ENCODE measurements around the gene ZNF774. TPM values are rescaled to one million over a fixed set of nuclear protein-coding genes. Genes with fewer than 3 reads are reported as not detected.
A peak's percentile ranks its signal among the peaks of the same experiment; 100 is the strongest.

Gene ZNF774
- total and polyA plus RNA-seq, 2 of the 13 experiments (the other 11 are each of a cell fraction or from before 2014, with no cell fraction given): 0.59 to 1.4 TPM

DNA sequence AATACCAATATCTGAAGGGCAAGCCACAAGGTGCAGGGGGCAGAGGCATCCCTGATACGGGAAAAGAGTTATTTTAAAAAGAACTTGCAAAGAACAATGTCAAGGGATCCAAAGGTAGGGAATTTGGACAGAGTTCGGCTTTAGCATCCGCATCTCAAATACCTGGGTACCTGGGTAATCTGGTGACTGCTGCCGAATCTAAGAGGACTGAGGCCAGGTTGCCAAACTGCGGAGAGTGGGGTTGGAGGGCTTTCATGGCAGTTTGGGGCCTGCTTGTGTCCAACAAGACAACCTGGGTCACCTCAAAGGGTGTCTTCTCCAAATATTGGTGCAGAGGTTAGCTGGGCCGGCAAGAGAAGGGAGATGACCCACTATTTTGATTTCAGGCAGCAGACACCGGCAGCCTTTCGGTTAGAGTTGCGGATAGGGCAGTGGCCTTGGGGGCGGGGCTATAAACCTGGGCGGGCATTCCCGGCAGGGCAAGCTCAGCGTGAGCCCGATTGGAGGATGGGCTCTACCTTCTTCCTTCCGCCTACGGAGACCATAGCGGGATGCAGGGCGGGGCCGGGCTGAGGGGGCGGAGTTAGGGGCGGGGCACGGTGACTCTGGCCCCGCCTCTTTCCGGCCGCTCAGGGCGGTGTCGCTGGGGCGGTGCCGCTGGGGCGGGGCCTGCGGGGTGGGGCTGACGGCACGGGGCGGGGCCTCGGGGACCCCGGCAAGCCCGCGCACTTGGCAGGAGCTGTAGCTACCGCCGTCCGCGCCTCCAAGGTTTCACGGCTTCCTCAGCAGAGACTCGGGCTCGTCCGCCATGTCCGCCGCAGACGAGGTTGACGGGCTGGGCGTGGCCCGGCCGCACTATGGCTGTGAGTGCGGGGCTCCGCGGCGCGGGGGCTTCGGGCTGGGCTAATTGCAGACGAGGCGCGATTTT is 35.7 kb downstream of the ZNF774 start, which contains the start of gene IQGAP1 (continued):
- TF ChIP-seq KDM5B (CRISPR knock-in tag; IDR thresholded peaks at IDR 0.05; ENCODE audit: borderline replicate concordance): peak; percentile 35; the same call in 1 of the 2 replicates
- TF ChIP-seq ZFP36L1 (CRISPR knock-in tag; IDR thresholded peaks at IDR 0.05): no peak
- TF ChIP-seq ZNF430 (CRISPR knock-in tag; IDR thresholded peaks at IDR 0.05): 0 out of 2 replicates have a peak, but pooled peaks have one; percentile 24
- TF ChIP-seq, protein P1, sequence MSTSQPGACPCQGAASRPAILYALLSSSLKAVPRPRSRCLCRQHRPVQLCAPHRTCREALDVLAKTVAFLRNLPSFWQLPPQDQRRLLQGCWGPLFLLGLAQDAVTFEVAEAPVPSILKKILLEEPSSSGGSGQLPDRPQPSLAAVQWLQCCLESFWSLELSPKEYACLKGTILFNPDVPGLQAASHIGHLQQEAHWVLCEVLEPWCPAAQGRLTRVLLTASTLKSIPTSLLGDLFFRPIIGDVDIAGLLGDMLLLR (CRISPR knock-in tag; IDR thresholded peaks at IDR 0.05): no peak
- no peak for TF ChIP-seq EP300 (IDR thresholded peaks at IDR 0.05; ENCODE audit: low read depth in 2 of 2, low read length in 2 of 2)
- TF ChIP-seq EP300 (CRISPR knock-in tag; IDR thresholded peaks at IDR 0.05; ENCODE audit: borderline replicate concordance): 0 out of 2 replicates have a peak, but pooled peaks have one; percentile 16
- TF ChIP-seq SP4 (CRISPR knock-in tag; IDR thresholded peaks at IDR 0.05): peak; percentile 87
- 0 out of 2 replicates have a peak, but pooled peaks have one; percentile 58 for TF ChIP-seq SIN3A (IDR thresholded peaks at IDR 0.05; ENCODE audit: borderline replicate concordance, low read depth, low read length)
- no peak for TF ChIP-seq RAD21 (CRISPR knock-in tag; IDR thresholded peaks at IDR 0.05)
- TF ChIP-seq POLR2A (IDR thresholded peaks at IDR 0.05; ENCODE audit: insufficient read depth in 1 of 2, low read depth in 2 of 2, low read length in 2 of 2): peak; percentile 71 to 78
- TF ChIP-seq MYC (CRISPR knock-in tag; IDR thresholded peaks at IDR 0.05; ENCODE audit: borderline replicate concordance): peak; percentile 24; the same call in 1 of the 2 replicates
- TF ChIP-seq TAF1 (CRISPR knock-in tag; IDR thresholded peaks at IDR 0.05): peak; percentile 70
- TF ChIP-seq, protein P2, sequence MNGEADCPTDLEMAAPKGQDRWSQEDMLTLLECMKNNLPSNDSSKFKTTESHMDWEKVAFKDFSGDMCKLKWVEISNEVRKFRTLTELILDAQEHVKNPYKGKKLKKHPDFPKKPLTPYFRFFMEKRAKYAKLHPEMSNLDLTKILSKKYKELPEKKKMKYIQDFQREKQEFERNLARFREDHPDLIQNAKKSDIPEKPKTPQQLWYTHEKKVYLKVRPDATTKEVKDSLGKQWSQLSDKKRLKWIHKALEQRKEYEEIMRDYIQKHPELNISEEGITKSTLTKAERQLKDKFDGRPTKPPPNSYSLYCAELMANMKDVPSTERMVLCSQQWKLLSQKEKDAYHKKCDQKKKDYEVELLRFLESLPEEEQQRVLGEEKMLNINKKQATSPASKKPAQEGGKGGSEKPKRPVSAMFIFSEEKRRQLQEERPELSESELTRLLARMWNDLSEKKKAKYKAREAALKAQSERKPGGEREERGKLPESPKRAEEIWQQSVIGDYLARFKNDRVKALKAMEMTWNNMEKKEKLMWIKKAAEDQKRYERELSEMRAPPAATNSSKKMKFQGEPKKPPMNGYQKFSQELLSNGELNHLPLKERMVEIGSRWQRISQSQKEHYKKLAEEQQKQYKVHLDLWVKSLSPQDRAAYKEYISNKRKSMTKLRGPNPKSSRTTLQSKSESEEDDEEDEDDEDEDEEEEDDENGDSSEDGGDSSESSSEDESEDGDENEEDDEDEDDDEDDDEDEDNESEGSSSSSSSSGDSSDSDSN (CRISPR knock-in tag; IDR thresholded peaks at IDR 0.05): peak; percentile 52; the same call in 1 of the 2 replicates
- peak; percentile 65 for TF ChIP-seq POLR2AphosphoS5 (IDR thresholded peaks at IDR 0.05; ENCODE audit: low read depth, low read length)
- TF ChIP-seq GABPA (IDR thresholded peaks at IDR 0.05; ENCODE audit: low read depth, low read length): peak; percentile 39
- peak; percentile 70; the same call in 1 of the 2 replicates for TF ChIP-seq GABPA (CRISPR knock-in tag; IDR thresholded peaks at IDR 0.05; ENCODE audit: low read depth)
- TF ChIP-seq ZFY (CRISPR knock-in tag; IDR thresholded peaks at IDR 0.05): peak; percentile 37; the same call in 1 of the 2 replicates
- TF ChIP-seq GABPB1 (CRISPR knock-in tag; IDR thresholded peaks at IDR 0.05): peak; percentile 61
- TF ChIP-seq HDAC1 (CRISPR knock-in tag; IDR thresholded peaks at IDR 0.05): peak; percentile 60
- TF ChIP-seq, protein P3, sequence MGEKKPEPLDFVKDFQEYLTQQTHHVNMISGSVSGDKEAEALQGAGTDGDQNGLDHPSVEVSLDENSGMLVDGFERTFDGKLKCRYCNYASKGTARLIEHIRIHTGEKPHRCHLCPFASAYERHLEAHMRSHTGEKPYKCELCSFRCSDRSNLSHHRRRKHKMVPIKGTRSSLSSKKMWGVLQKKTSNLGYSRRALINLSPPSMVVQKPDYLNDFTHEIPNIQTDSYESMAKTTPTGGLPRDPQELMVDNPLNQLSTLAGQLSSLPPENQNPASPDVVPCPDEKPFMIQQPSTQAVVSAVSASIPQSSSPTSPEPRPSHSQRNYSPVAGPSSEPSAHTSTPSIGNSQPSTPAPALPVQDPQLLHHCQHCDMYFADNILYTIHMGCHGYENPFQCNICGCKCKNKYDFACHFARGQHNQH (CRISPR knock-in tag; IDR thresholded peaks at IDR 0.05): 0 out of 2 replicates have a peak, but pooled peaks have one; percentile 9
- TF ChIP-seq SAP130 (CRISPR knock-in tag; IDR thresholded peaks at IDR 0.05; ENCODE audit: low read depth): peak; percentile 52
- no peak; the same call in 1 of the 2 replicates for TF ChIP-seq DMAP1 (CRISPR knock-in tag; IDR thresholded peaks at IDR 0.05)
- 0 out of 2 replicates have a peak, but pooled peaks have one; percentile 46 for TF ChIP-seq ZNF563 (CRISPR knock-in tag; IDR thresholded peaks at IDR 0.05)
- no peak for TF ChIP-seq RCOR2 (CRISPR knock-in tag; IDR thresholded peaks at IDR 0.05)
- TF ChIP-seq, protein P4, sequence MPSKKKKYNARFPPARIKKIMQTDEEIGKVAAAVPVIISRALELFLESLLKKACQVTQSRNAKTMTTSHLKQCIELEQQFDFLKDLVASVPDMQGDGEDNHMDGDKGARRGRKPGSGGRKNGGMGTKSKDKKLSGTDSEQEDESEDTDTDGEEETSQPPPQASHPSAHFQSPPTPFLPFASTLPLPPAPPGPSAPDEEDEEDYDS (CRISPR knock-in tag; IDR thresholded peaks at IDR 0.05): peak; percentile 64; the same call in 1 of the 2 replicates
- TF ChIP-seq ZNF441 (CRISPR knock-in tag; IDR thresholded peaks at IDR 0.05; ENCODE audit: borderline replicate concordance): no peak
- TF ChIP-seq ZFX (CRISPR knock-in tag; IDR thresholded peaks at IDR 0.05; ENCODE audit: low read depth): peak; percentile 57; the same call in 1 of the 2 replicates
- 0 out of 2 replicates have a peak, but pooled peaks have one; percentile 34 for TF ChIP-seq KDM4B (CRISPR knock-in tag; IDR thresholded peaks at IDR 0.05)
